ENCODE measurements around the gene DEPDC1.
A peak's percentile ranks its signal among the peaks of the same experiment; 100 is the strongest.

Gene DEPDC1

DNA sequence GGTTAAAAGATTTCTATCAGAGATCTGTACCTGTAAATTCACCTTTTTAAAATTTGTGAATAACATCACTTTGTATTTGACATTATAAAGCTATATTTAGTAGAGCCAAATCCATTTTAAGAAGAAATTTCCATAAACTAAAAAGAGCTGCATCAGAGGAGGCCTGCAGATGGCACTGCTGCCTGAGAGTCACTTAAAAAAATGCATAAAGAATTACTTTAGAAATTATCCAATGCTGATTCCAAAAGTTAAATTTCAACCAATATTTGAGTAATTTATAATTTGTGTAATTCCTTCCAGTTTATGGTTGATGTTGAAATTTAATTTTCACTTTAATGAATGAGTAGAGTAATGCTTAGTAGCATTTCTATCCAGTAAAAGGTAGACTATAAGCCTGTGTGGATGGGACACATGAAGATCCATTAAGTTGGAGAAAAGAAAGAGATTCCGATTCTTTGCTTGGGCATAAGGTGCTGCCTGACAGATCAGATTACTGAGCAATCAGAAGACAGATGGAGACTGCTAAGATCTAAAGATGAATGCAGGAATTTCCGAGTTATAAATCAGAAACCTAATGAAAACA, 26.4 kb downstream of the DEPDC1 start:
- FAIRE-seq: peak; percentile 96

- FAIRE-seq: no peak
Measured at GRCh38 chr1:68464891-68465290, 32.0 kb downstream of the DEPDC1 start.

- no peak for FAIRE-seq
Measured at GRCh38 chr1:68460935-68461334, 35.9 kb downstream of the DEPDC1 start.

- FAIRE-seq: no peak
Measured at GRCh38 chr1:68459796-68460195, 37.1 kb downstream of the DEPDC1 start.

DNA sequence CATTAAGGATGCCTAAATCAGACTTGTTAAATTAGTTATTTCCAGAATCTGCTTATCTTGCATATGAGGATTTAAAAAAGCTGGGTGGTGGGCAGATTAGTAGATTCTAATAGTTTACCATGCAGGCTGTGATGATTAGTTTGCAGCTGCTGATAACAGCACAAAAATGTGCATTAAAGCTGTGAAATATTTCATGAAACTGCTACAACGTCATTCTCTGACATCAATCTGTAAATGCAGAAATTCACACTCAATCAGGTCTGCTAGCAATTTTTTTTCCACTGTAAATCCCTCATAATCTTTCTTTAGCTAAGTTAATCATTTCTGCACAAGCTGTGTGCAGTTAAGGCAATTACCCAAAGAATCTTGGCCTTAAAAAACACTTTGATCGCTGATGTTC, 37.8 kb downstream of the DEPDC1 start:
- no peak for FAIRE-seq

- no peak for FAIRE-seq
Measured at GRCh38 chr1:68456202-68456601, 40.7 kb downstream of the DEPDC1 start.

DNA sequence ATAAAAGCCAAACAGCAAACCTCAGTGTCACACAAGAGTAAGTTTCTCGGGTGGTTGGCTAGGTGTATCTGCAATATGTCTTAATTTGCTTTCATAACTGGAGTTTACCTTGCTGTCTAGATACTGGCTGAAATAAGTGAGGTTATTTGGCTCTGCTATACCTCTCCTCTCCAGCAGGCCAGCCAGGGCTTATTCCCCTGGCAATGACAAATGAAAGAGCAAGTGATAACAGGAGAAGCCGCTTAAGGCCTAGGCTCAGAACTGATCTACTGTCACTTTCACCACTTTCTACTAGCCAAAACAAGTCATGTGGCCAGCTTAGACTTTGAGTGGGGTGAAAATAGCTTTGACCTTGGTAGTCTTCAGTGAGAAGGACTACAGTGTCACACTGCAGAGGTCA, 42.3 kb downstream of the DEPDC1 start:
- no peak for FAIRE-seq

GRCh38 chr1:68453060-68453670, 43.7 kb downstream of the DEPDC1 start:
- FAIRE-seq: no peak

- FAIRE-seq: no peak
Measured at GRCh38 chr1:68449901-68450300, 47.0 kb downstream of the DEPDC1 start, which contains the start of gene RPE65. Gene RPE65 (minus strand): TSS chr1:68449954. CDS start chr1:68449905, 49 bp downstream.

DNA sequence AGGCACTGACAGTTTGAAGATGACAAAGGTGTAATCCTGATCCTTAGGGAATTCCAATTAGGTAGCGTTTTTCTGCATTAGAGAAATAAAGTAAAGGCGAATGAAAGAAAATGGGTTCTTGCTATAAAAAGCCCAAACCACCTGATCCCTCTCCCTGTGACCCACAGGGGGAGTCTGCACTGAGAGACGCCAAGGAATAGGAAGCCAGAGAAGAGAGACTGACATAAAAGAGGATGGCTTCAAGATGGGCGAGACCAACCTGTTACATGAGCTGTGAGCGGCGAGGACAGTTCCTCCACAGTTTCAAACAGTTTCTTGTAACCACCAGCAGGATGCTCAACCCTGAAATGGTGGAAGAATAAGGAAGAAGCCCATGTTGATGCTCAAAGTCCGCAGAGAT, 48.5 kb downstream of the DEPDC1 start:
- FAIRE-seq: no peak

DNA sequence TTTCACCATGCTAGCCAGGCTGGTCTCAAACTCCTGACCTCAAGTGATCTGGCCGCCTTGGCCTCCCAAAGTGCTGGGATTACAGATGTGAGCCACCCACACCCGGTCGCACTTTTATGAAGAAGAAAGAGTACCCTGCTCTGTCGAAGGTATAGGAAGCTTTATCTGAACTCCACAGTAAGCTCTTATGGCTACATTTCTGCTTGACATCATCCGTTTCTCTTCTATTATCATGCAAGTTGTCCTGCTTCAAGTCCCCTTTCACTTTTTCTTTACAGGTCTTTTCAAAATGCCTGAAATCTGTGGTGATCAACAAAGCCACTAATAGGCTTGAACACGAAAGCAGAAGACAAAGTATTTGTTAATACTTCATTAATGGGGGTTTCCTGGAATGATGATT, 51.2 kb downstream of the DEPDC1 start:
- FAIRE-seq: no peak

- peak; percentile 93 for FAIRE-seq
Measured at GRCh38 chr1:68442822-68443556, 53.9 kb downstream of the DEPDC1 start.

DNA sequence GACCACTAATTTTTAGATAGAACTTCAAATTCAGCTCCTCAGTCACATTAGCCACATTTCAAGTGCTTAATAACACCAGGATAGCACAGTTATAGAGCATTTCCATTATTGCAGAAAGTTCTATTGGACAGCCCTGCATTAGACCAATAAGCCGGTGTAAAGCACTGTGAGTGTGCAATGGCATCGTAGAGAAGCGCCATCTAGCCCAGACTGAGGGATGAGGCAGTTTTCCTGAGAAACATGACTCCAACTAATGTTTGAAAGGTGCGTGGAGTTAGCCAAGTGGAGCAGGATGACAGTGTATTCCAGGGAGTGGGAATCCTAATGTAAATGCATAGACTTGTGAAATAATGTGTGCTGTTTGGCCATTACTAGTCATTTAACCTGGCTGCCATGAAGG, 54.9 kb downstream of the DEPDC1 start:
- FAIRE-seq: no peak

DNA sequence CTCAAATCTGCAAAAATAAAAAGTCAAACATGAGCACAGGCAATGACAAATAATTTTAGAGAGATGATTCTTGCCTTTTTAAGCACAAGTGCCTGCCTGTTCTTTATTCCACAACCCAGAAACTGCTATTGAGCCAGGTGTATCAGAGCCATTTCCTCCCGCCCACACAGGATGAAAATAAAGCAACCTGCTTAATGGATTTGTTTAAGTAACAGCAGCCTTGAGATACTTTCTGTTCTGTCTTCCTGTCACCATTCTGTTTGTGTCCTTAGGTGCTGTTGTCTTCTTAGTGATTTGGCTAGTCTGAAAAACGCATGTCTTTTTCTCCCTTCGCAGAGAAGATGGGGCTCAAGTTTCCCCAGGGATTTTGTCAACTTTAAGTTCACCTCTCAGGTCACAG, 58.6 kb downstream of the DEPDC1 start:
- FAIRE-seq: no peak

DNA sequence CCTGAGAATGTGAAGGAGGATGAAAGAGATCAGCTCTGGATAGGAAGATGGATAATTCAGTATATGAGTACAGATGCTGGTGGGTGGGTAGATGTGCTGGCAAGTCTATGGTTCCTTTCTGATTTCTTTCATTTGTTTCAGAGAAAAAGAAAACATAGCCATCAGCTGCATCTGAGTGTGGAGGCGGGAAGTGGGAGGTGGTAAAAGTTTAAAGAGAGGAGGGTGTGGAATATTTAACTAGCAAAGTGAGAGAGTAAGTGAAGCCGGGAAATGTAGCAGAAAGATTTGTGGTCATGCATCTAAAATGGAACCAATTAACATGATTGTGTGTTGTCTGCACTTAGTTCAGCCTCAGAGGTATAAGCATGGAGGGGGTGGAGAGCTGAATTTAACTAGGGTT, 63.5 kb downstream of the DEPDC1 start:
- no peak for FAIRE-seq

DNA sequence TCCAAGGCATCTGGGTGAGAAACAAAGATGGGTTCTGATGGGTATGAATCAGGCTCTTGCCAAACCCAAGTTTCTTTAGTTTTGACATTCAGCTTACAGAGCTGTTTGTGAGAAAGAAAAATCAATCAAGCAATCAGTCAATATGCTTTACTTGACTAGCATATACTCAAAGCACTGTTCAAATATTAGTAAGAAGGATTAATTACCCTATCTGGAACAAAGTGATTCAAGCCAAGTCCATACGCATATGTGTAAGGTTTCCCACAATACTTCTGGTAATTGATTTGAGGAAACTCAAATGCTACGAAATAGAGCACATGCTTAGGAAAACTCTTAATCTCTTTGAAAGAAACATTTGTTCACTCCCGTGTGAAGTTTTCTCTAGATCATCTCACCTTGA, 65.8 kb downstream of the DEPDC1 start:
- no peak for FAIRE-seq

DNA sequence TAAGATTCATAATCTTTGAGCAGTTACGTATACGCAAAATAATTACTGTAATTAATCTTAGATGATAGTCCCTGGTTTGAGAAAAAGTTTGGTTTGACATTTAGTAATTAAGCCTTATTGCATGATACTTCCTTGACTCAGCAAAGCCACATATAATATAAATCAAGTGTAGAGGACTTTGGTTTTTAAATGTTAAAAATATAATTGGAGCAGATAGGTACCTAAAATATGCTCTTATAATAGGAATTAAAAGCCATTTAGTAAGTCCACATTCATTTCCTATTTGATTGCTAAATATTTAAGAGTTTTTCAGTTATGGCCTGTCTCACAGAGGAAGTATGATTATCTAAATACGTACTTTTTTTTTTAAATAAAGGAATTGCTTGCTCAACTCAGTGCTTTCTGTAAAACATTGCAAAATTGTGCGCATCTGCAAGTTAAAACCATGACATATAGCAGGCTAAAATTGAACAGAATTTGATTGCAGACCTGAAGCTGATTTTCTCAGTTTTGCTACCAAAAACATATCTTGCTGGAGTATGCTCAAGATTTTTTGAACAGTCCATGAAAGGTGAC, 67.6 kb downstream of the DEPDC1 start:
- no peak for FAIRE-seq

- no peak for FAIRE-seq
Measured at GRCh38 chr1:68426594-68426993, 70.3 kb downstream of the DEPDC1 start.
